Measurements from ENCODE around the gene CNST. TPM values are rescaled to one million over a fixed set of nuclear protein-coding genes. Genes with fewer than 3 reads are reported as not detected.

CNST gene
- total RNA-seq, 3 donors from 2014 or later (not counting 1 experiment from before 2014, with no cell fraction given): 48.2 to 56.1 (median 49.7) TPM

DNA sequence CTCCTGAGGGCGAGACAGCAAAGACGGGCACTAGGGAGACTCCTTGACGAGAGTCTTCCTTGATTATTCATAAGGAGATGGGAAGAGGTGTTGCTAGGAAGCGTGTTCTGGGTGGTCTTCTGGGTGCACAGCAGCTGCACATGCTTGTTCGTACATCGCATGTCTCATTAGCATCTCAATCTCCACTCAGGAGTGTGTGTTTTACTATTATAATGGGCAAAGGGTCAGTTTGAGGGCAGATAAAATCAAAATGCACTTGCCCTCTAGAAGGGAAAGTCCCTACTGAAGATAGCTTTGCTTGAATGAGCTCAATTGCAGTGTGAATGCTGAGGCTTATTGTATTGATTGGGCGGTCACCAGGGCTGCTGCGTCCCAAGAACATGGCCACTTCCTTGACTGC is 107.8 kb downstream of the CNST start:
- 92% methylated on average over 8 of the region's 8 CpGs for WGBS (ENCODE audit: insufficient coverage)
- no peaks in the 10 kb centered on the region for H3K4me1 Mint-ChIP-seq
- intact Hi-C loops (cut with micrococcal nuclease): no loop called here

DNA sequence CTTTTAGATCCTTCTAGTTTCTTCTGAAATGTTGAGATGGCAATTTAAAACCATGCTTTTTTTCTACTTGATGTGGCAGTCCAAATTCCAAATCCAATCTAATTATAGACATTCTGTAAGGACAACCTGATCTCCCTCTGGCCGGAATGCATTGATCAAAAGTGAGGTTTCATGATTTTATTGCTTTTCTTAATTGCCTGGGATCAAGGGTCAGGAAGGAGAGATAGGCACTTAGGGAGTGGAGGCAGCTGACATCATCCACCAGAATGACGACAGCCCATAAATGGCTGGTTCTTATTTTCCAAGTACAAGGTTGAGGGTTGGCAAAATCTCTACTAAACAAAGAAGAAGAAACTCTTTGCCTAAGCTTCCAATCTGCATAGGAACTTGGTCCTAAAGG is 111.6 kb downstream of the CNST start:
- Mint-ChIP-seq H3K36me3 (no peaks in the 10 kb centered on the region), H3K4me3 (no peak overlapping the region), H3K9me3 (no peaks in the 10 kb centered on the region), H3K27me3 (ENCODE audit: low read depth in 2 of 2) (no peaks in the 10 kb centered on the region), H3K4me1 (no peaks in the 10 kb centered on the region), H3K27ac (no peak overlapping the region)
- Histone ChIP-seq H3K4me3 (ENCODE audit: low read length) (no peak overlapping the region), H3K9me3 (ENCODE audit: control insufficient read depth, insufficient read depth, low read length) (no peaks in the 10 kb centered on the region), H3K4me1 (ENCODE audit: control insufficient read depth, insufficient read depth, low read length) (no peaks in the 10 kb centered on the region), H3K27me3 (ENCODE audit: control insufficient read depth, insufficient read depth, low read length) (no peaks in the 10 kb centered on the region), H3K27ac (ENCODE audit: low read length) (no peak overlapping the region), H3K36me3 (ENCODE audit: control insufficient read depth, insufficient read depth, low read length) (no peaks in the 10 kb centered on the region)
- intact Hi-C loops (cut with micrococcal nuclease): no loop called here
- ATAC-seq (no peak), DNase-seq (no peak)
- WGBS (ENCODE audit: insufficient coverage): 94% methylated on average over 2 of the region's 2 CpGs
- TF ChIP-seq, protein P1, sequence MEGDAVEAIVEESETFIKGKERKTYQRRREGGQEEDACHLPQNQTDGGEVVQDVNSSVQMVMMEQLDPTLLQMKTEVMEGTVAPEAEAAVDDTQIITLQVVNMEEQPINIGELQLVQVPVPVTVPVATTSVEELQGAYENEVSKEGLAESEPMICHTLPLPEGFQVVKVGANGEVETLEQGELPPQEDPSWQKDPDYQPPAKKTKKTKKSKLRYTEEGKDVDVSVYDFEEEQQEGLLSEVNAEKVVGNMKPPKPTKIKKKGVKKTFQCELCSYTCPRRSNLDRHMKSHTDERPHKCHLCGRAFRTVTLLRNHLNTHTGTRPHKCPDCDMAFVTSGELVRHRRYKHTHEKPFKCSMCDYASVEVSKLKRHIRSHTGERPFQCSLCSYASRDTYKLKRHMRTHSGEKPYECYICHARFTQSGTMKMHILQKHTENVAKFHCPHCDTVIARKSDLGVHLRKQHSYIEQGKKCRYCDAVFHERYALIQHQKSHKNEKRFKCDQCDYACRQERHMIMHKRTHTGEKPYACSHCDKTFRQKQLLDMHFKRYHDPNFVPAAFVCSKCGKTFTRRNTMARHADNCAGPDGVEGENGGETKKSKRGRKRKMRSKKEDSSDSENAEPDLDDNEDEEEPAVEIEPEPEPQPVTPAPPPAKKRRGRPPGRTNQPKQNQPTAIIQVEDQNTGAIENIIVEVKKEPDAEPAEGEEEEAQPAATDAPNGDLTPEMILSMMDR (IDR thresholded peaks at IDR 0.05): no peak

More for the DNA sequence above, 107.8 kb downstream of the CNST start:
- H3K27ac Mint-ChIP-seq: no peak overlapping the region
- H3K4me3 ChIP-seq (ENCODE audit: low read length): no peak overlapping the region
- H3K9me3 Mint-ChIP-seq: no peaks in the 10 kb centered on the region
- H3K27ac ChIP-seq (ENCODE audit: low read length): no peak overlapping the region
- no peaks in the 10 kb centered on the region for H3K27me3 Mint-ChIP-seq (ENCODE audit: low read depth in 2 of 2)
- H3K9me3 ChIP-seq (ENCODE audit: control insufficient read depth, insufficient read depth, low read length): no peaks in the 10 kb centered on the region
- H3K4me1 ChIP-seq (ENCODE audit: control insufficient read depth, insufficient read depth, low read length): no peaks in the 10 kb centered on the region
- H3K4me3 Mint-ChIP-seq: no peak overlapping the region
- no peaks in the 10 kb centered on the region for H3K36me3 ChIP-seq (ENCODE audit: control insufficient read depth, insufficient read depth, low read length)
- no peak for ATAC-seq
- TF ChIP-seq, protein P1 (IDR thresholded peaks at IDR 0.05): no peak
- no peak for DNase-seq
- H3K27me3 ChIP-seq (ENCODE audit: control insufficient read depth, insufficient read depth, low read length): no peaks in the 10 kb centered on the region
- H3K36me3 Mint-ChIP-seq: no peaks in the 10 kb centered on the region

DNA sequence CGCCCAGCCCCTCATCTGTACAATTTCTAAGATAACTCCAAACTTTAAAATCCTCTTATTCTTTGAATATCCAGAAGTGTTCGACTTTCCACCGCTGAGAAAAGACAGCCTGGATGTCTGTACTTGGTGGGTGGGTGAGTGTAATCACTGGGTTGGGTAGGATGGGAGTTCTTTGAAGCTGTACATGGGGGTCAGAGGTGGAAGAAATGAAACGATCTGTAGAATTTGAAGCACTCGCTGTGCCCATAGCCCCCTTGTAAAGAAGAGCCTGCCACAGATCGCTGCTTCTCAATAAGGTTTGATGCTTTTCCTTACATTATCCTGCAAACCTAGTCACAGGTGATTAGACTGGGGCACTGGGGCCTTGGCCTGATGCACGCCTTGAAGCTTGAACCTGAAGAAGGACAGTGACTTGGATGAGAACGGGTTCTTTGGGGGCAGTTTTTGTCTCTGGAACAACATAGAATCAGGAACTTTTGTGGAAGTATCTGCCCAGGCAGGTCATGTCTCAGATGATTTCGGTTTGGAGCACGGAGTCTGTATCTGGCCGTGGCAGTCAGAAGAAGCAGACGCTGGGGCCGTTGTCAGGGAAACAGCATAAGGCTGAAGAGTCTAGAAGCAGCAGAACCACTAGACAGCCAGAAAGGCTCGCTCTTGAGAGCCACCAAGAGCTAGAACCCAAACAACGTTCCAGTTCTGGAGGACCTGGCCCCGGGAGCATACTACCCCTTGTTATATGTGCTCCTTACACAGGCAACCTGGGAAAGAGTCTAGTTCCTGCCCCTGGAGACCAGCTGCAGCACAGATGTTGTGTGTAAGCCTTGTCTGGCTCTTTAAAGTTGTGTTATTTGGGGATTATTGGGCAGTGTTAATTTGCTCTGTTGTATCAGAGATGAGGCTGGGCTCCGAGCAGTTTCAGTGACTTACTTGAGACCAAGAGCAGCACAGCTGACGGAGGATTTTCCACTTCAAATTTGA is 112.8 kb downstream of the CNST start:
- no peaks in the 10 kb centered on the region for H3K4me1 ChIP-seq (ENCODE audit: control insufficient read depth, insufficient read depth, low read length)
- 95% methylated on average over 18 of the region's 18 CpGs for WGBS (ENCODE audit: insufficient coverage)
- ATAC-seq (no peak), DNase-seq (no peak)
- intact Hi-C loops (cut with micrococcal nuclease): no loop called here
- no peaks in the 10 kb centered on the region for H3K27me3 ChIP-seq (ENCODE audit: control insufficient read depth, insufficient read depth, low read length)
- H3K27ac ChIP-seq (ENCODE audit: low read length): no peak overlapping the region
- H3K4me3 Mint-ChIP-seq: no peak overlapping the region
- no peaks in the 10 kb centered on the region for H3K9me3 Mint-ChIP-seq
- H3K27me3 Mint-ChIP-seq (ENCODE audit: low read depth in 2 of 2): no peaks in the 10 kb centered on the region
- H3K4me3 ChIP-seq (ENCODE audit: low read length): no peak overlapping the region
- TF ChIP-seq, protein P1 (IDR thresholded peaks at IDR 0.05): no peak
- H3K9me3 ChIP-seq (ENCODE audit: control insufficient read depth, insufficient read depth, low read length): no peaks in the 10 kb centered on the region
- H3K4me1 Mint-ChIP-seq: no peaks in the 10 kb centered on the region
- H3K27ac Mint-ChIP-seq: no peak overlapping the region
- no peaks in the 10 kb centered on the region for H3K36me3 ChIP-seq (ENCODE audit: control insufficient read depth, insufficient read depth, low read length)
- H3K36me3 Mint-ChIP-seq: no peaks in the 10 kb centered on the region
